ENCODE data around the gene SOX18. TPM values are rescaled to one million over a fixed set of nuclear protein-coding genes. Genes with fewer than 3 reads are reported as not detected.

The SOX18 gene
- total and polyA plus RNA-seq, 2 of the 4 experiments (the other 2 are of a cell fraction) = not detected

- Histone ChIP-seq H2AFZ (replicated peaks; ENCODE audit: low read length, poor library complexity) (no peak overlapping the region), H2AK9ac (replicated peaks; ENCODE audit: low read depth, low read length, poor library complexity) (no peak overlapping the region), H4K5ac (ENCODE audit: low read depth, low read length) (no peak overlapping the region), H3K36me3 (ENCODE audit: control insufficient read depth, insufficient read depth, low read length) (peaks cover 22% of the 10 kb centered on the region; the same call in 1 of the 2 replicates), H4K20me1 (ENCODE audit: insufficient read depth, low read length) (peaks cover 6% of the 10 kb centered on the region), H4K91ac (ENCODE audit: insufficient read depth, low read depth, low read length) (no peak overlapping the region), H2BK15ac (ENCODE audit: low read depth, low read length) (no peak overlapping the region), H3K4ac (ENCODE audit: low read depth, low read length) (no peak overlapping the region), H3K79me1 (ENCODE audit: low read depth in 1 of 2, low read length in 2 of 2) (peaks cover 6 to 8% of the 10 kb centered on the region in 2 experiments; a peak in 3 of 4 replicates), H3K4me1 (ENCODE audit: control insufficient read depth, insufficient read depth, low read length) (peaks cover 11% of the 10 kb centered on the region), H3K18ac (ENCODE audit: low read depth, low read length) (no peak overlapping the region), H3K4me2 (ENCODE audit: low read depth, low read length) (no peak overlapping the region), H3K27ac (ENCODE audit: insufficient read depth, low read length) (no peak overlapping the region), H3K14ac (replicated peaks; ENCODE audit: low read depth, low read length) (no peak overlapping the region), H2AK5ac (ENCODE audit: low read depth, low read length) (no peak overlapping the region), H3K4me3 (ENCODE audit: insufficient read depth, low read depth, low read length) (no peak overlapping the region), H2BK5ac (ENCODE audit: low read depth, low read length, poor library complexity, severe bottlenecking) (no peak overlapping the region), H3K9ac (ENCODE audit: low read depth, low read length) (no peak overlapping the region), H2BK20ac (ENCODE audit: low read depth, low read length) (no peak overlapping the region), H3K23ac (ENCODE audit: low read depth, low read length) (no peak overlapping the region), H3K9me1 (ENCODE audit: insufficient read depth, low read length) (no peaks in the 10 kb centered on the region), H2BK120ac (ENCODE audit: low read depth, low read length) (no peak overlapping the region), H3K9me3 (ENCODE audit: control insufficient read depth, insufficient read depth, low read length) (no peaks in the 10 kb centered on the region), H3K27me3 (ENCODE audit: control insufficient read depth, insufficient read depth, low read length) (peaks cover 2% of the 10 kb centered on the region; the same call in 1 of the 2 replicates), H3K56ac (ENCODE audit: extremely low read depth, insufficient read depth, low read length) (no peak overlapping the region), H4K8ac (ENCODE audit: low read depth in 2 of 2, low read length in 2 of 2) (no peak overlapping the region)
- CTCF ChIA-PET = no interaction called here
- 98% methylated on average over 5 of the region's 22 CpGs; no CpG with 5 or more reads in 1 of the 2 experiments for WGBS, 2 experiments (ENCODE audit: extremely low coverage in 2 of 2, insufficient read length in 1 of 2)
- POLR2A ChIA-PET (ENCODE audit: unreplicated experiment) = no interaction called here
- no TSS peak for BruUV-seq (replicated peaks)
- in situ Hi-C loops (cut with MboI; ENCODE audit: low sequenced_read_pairs) (no loop called here), intact Hi-C loops (cut with micrococcal nuclease) (no loop called here), dilution Hi-C loops (cut with HindIII; ENCODE audit: low sequenced_read_pairs, unreplicated experiment) (no loop called here)
- TF ChIP-seq MXI1 (IDR thresholded peaks at IDR 0.05; ENCODE audit: borderline replicate concordance, low read depth, low read length) (no peak), BHLHE40 (IDR thresholded peaks at IDR 0.05; ENCODE audit: low read depth, low read length) (no peak), ELK1 (IDR thresholded peaks at IDR 0.05; ENCODE audit: borderline replicate concordance, low read depth, low read length) (no peak), MAFK (IDR thresholded peaks at IDR 0.05; ENCODE audit: low read depth, low read length) (no peak)
- DNase-seq (no peak), ATAC-seq (ENCODE audit: low read depth) (no peak)
Measured at GRCh38 chr20:64076061-64076997, 26.9 kb upstream of the SOX18 start.
